Testis (tissue), 2 donors: ENCODE data around the gene TMEM61.

Source experiments
- POLR2A ChIP-seq: fragments of 450-650 bp; IDR thresholded peaks from one replicate; pipeline ENCODE4 v1.6.1; 2017; ENCODE audit warnings: antibody characterized with exemption, mild to moderate bottlenecking, moderate library complexity
- TF ChIP-seq, protein P1 (sequence below), 3 experiments: fragments of 450-650 bp in 2 of 3; fragments of 200-600 bp in 1 of 3; sonication (generic) in 1 of 3; IDR thresholded peaks; one replicate each; pipeline ENCODE4 v1.5.1; 2016 to 2019; ENCODE audit warnings: antibody characterized with exemption in 3 of 3, mild to moderate bottlenecking in 2 of 3, moderate library complexity in 1 of 3

GRCh38 chr1:54937469-54937868 lies 43.0 kb upstream of the TMEM61 start:
- TF ChIP-seq, protein P1, sequence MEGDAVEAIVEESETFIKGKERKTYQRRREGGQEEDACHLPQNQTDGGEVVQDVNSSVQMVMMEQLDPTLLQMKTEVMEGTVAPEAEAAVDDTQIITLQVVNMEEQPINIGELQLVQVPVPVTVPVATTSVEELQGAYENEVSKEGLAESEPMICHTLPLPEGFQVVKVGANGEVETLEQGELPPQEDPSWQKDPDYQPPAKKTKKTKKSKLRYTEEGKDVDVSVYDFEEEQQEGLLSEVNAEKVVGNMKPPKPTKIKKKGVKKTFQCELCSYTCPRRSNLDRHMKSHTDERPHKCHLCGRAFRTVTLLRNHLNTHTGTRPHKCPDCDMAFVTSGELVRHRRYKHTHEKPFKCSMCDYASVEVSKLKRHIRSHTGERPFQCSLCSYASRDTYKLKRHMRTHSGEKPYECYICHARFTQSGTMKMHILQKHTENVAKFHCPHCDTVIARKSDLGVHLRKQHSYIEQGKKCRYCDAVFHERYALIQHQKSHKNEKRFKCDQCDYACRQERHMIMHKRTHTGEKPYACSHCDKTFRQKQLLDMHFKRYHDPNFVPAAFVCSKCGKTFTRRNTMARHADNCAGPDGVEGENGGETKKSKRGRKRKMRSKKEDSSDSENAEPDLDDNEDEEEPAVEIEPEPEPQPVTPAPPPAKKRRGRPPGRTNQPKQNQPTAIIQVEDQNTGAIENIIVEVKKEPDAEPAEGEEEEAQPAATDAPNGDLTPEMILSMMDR (IDR thresholded peaks at IDR 0.05), result no peak
- TF ChIP-seq POLR2A, result no peak
